ENCODE results near the gene HYAL2. TPM values are rescaled to one million over a fixed set of nuclear protein-coding genes. Genes with fewer than 3 reads are reported as not detected.
"Not testable (repeated sequence)": the region's sequence is repeated elsewhere in the genome, so short reads cannot be mapped to it uniquely, and the experiment has no call there.

Gene HYAL2
- polyA plus RNA-seq, 6 donors from 2014 or later = 0.59 to 5.9 (median 3.4) TPM; not detected in 1

- peak overlapping the region in 2 of 6 donors; percentile 37 to 59 for H3K27ac Mint-ChIP-seq
- no peaks in the 10 kb centered on the region for H3K36me3 Mint-ChIP-seq
- no peaks in the 10 kb centered on the region for H3K9me3 Mint-ChIP-seq
- peak overlapping the region in 1 of 8 donors; percentile 9 for H3K4me3 Mint-ChIP-seq
- ATAC-seq (ENCODE audit: low read depth in 2 of 2) = no peak
- no peak for DNase-seq
- no peaks in the 10 kb centered on the region for H3K27me3 Mint-ChIP-seq
- peaks cover 28 to 49% (median 35%) of the 10 kb centered on the region in 3 donors for H3K4me1 Mint-ChIP-seq
These were observed 27.8 kb downstream of the HYAL2 start for GRCh38 chr3:50294492-50295403.

GRCh38 chr3:50294089-50294488 lies 28.5 kb downstream of the HYAL2 start:
- DNase-seq (no peak), ATAC-seq (ENCODE audit: low read depth in 2 of 2) (no peak)
- no peaks in the 10 kb centered on the region for H3K27me3 Mint-ChIP-seq
- no peaks in the 10 kb centered on the region for H3K9me3 Mint-ChIP-seq
- peak overlapping the region in 2 of 8 donors; percentile 35 to 84 for H3K4me3 Mint-ChIP-seq
- no peaks in the 10 kb centered on the region for H3K36me3 Mint-ChIP-seq
- H3K4me1 Mint-ChIP-seq = peaks cover 26 to 42% (median 33%) of the 10 kb centered on the region in 3 donors
- H3K27ac Mint-ChIP-seq = peak overlapping the region in 1 of 6 donors; percentile 37

- Mint-ChIP-seq H3K36me3 (no peaks in the 10 kb centered on the region), H3K4me1 (peaks cover 21 to 37% (median 29%) of the 10 kb centered on the region in 3 donors), H3K4me3 (peak overlapping the region in 7 of 8 donors; percentile 66 to 95 (median 92)), H3K27me3 (no peaks in the 10 kb centered on the region), H3K9me3 (no peaks in the 10 kb centered on the region), H3K27ac (peak overlapping the region in 5 of 6 donors; percentile 82 to 98 (median 95))
- ATAC-seq (ENCODE audit: low read depth in 2 of 2) = no peak
- no peak for DNase-seq
These were observed 29.3 kb downstream of the HYAL2 start for GRCh38 chr3:50293079-50293801.

- Mint-ChIP-seq H3K4me3 (peak within 1 kb of the TSS; percentile 84 to 95 (median 92)), H3K9me3 (no peaks in the 10 kb centered on the region), H3K27me3 (no peaks in the 10 kb centered on the region), H3K27ac (peak within 1 kb of the TSS; percentile 82 to 98 (median 94)), H3K4me1 (peaks cover 17 to 29% (median 24%) of the 10 kb centered on the region in 3 donors), H3K36me3 (no peaks in the 10 kb centered on the region)
- ATAC-seq (ENCODE audit: low read depth in 2 of 2) = peak; percentile 98
- DNase-seq = peak; percentile 94
These were observed 30.1 kb downstream of the HYAL2 start, which contains the start of gene IFRD2 for GRCh38 chr3:50292159-50293078. Gene IFRD2 (minus strand): TSS chr3:50292429. CDS start chr3:50292274, 155 bp downstream.

- Mint-ChIP-seq H3K36me3 (no peaks in the 10 kb centered on the region), H3K9me3 (no peaks in the 10 kb centered on the region), H3K4me3 (peak overlapping the region in 4 of 8 donors; percentile 70 to 95 (median 74)), H3K27ac (peak overlapping the region in 1 of 6 donors; percentile 39), H3K4me1 (peaks cover 17 to 27% (median 24%) of the 10 kb centered on the region in 3 donors), H3K27me3 (no peaks in the 10 kb centered on the region)
- ATAC-seq (ENCODE audit: low read depth in 2 of 2) (no peak), DNase-seq (no peak)
These were observed 32.3 kb downstream of the HYAL2 start for GRCh38 chr3:50290161-50290641.

DNA sequence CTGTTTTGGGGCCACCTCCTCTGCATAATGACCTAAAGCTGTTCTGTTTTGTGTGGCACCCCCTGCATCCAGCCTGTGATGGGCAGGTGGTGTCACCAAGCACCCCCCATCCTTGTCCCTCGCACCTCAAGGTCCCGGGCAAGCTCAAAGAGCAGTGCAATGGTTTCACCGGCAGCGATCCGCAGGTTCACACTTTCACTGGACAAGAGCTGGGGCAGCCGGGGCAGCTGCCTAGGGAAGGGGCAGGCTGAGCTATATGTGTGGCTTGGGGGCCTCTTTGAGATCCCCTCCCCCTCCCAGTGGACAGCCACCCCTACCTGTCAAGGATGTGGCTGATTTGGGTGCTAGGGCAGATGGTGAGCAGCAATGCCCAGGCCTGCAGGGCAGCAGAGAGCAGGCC lies 33.4 kb downstream of the HYAL2 start:
- no peaks in the 10 kb centered on the region for H3K27me3 Mint-ChIP-seq
- DNase-seq (no peak), ATAC-seq (ENCODE audit: low read depth in 2 of 2) (no peak)
- peak overlapping the region in 3 of 8 donors; percentile 68 to 77 (median 71) for H3K4me3 Mint-ChIP-seq
- no peak overlapping the region for H3K27ac Mint-ChIP-seq
- H3K36me3 Mint-ChIP-seq = no peaks in the 10 kb centered on the region
- H3K4me1 Mint-ChIP-seq = peaks cover 17 to 27% (median 24%) of the 10 kb centered on the region in 3 donors
- no peaks in the 10 kb centered on the region for H3K9me3 Mint-ChIP-seq

- no peak for ATAC-seq (ENCODE audit: low read depth in 2 of 2)
- Mint-ChIP-seq H3K4me1 (peaks cover 17 to 27% (median 24%) of the 10 kb centered on the region in 3 donors), H3K36me3 (no peaks in the 10 kb centered on the region), H3K27ac (peak overlapping the region in 1 of 6 donors; percentile 28), H3K9me3 (no peaks in the 10 kb centered on the region), H3K27me3 (no peaks in the 10 kb centered on the region), H3K4me3 (peak overlapping the region in 1 of 8 donors; percentile 66)
- DNase-seq = no peak
These were observed 34.0 kb downstream of the HYAL2 start for GRCh38 chr3:50288387-50289007.

DNA sequence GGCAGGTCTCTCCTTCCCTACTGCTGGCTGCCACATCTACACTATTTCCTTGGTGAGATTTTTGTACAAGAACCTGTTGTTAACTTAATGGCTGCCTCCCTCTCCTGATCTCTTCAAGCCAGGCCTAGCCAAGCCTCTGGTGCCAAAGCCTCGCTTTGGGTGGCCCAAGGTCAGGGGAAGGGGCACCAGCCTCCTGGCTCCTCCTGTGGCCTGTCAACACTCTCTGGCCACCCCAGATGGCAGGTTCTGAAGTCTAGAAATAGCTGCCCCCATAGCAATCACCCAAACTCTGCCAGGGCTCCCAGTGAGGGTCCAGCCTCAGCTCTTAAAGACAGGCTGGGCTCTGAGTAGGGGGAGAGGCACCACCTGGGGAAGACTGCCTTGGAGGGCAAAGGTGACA lies 35.3 kb downstream of the HYAL2 start:
- H3K27ac Mint-ChIP-seq = peak overlapping the region in 1 of 6 donors; percentile 73
- no peak for ATAC-seq (ENCODE audit: low read depth in 2 of 2)

DNA sequence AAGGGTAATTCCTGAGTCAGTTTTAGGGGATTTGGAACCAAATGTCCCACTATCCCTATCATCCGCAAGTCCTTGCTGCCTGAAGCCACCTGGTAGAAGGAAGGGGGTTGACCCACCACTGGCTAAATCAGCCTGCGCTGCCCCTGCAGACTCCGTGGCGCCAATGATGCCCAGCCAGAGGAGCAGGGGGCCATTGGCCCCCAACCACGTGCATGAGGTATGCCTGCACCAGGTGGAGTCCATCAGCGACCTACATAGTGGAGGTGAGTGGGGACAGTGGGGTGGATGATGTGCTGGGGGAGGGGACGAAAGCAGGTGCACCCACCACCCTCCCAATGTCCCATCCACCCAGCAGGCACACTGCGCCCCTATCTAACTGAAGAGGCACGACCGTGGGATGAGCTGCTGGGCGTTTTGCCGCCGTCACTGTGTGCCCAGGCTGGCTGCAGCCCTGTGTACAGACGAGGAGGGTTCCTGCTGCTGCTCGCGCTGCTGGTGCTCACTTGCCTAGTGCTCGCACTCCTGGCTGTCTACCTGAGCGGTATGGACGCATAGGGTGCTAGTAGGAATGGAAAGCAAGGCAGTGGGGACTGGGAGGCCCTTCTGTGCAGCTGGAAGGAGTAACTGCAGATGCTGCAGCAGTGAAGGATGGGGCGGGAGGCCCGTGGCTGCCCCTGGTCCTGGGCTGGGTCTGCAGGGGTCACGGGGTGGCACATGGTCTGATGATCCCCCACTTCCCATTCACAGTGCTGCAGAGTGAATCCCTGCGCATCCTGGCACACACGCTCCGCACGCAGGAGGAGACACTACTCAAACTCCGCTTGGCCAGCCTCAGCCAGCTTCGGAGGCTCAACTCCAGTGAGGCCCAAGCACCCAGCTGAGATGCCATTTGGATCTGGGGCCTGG lies 36.0 kb downstream of the HYAL2 start:
- H3K9me3 Mint-ChIP-seq = no peaks in the 10 kb centered on the region
- peaks cover 6 to 15% (median 12%) of the 10 kb centered on the region in 3 donors for H3K4me1 Mint-ChIP-seq
- H3K27ac Mint-ChIP-seq = no peak overlapping the region
- ATAC-seq (ENCODE audit: low read depth in 2 of 2) (no peak), DNase-seq (no peak)
- no peaks in the 10 kb centered on the region for H3K27me3 Mint-ChIP-seq
- H3K4me3 Mint-ChIP-seq = no peak overlapping the region
- no peaks in the 10 kb centered on the region for H3K36me3 Mint-ChIP-seq

More for the DNA sequence above, 35.3 kb downstream of the HYAL2 start:
- Mint-ChIP-seq H3K4me3 (no peak overlapping the region), H3K4me1 (peaks cover 8 to 16% (median 15%) of the 10 kb centered on the region in 3 donors), H3K36me3 (no peaks in the 10 kb centered on the region), H3K27me3 (no peaks in the 10 kb centered on the region), H3K9me3 (no peaks in the 10 kb centered on the region)
- DNase-seq = no peak

GRCh38 chr3:50284121-50284520 lies 38.4 kb downstream of the HYAL2 start:
- not testable (repeated sequence) for H3K36me3 Mint-ChIP-seq; H3K27ac Mint-ChIP-seq; H3K4me1 Mint-ChIP-seq; DNase-seq; H3K9me3 Mint-ChIP-seq; H3K27me3 Mint-ChIP-seq; ATAC-seq (ENCODE audit: low read depth in 2 of 2)
- peak overlapping the region in 1 of 8 donors; percentile 18 for H3K4me3 Mint-ChIP-seq

DNA sequence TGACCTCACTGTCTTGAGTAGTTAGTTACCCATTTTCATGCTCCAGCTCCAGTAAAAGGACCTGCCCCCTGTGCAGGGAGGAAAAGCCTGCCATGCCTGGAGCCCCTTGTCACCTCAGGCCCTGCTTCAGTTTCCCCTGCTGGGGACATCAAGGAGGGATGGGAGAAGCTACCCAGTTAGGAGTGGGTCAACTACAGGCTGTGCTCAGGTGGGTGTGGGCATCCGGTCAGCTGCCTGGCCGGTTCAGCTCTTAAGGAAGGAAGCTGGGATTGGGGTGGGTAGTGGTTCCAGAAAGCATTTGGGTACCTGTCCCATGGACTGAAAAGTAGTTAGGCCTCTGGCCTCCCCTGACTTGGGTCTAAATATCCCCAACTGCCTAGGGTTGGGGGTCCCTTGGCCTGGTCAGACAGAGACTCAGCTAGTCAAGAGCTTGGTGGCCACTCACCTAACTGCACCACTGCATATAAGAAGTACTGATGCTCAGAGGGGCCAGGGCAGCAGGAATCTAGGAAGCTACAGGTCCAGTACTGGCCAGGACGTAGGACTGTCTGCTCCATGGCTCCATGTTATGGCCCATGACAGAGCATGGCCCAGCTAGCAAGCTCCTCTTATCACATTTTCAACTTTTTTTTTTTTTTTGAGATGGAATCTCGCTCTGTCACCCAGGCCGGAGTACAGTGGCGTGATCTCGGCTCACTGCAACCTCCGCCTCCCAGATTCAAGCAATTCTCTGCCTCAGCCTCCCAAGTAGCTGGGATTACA lies 43.1 kb downstream of the HYAL2 start:
- no peak overlapping the region for H3K27ac Mint-ChIP-seq
- H3K4me3 Mint-ChIP-seq = no peak overlapping the region
- ATAC-seq (ENCODE audit: low read depth in 2 of 2) = no peak
- no peaks in the 10 kb centered on the region for H3K36me3 Mint-ChIP-seq
- no peaks in the 10 kb centered on the region for H3K9me3 Mint-ChIP-seq
- DNase-seq = no peak
- H3K27me3 Mint-ChIP-seq = peaks cover 25 to 34% (median 27%) of the 10 kb centered on the region in 3 donors
- peaks cover 11 to 15% (median 14%) of the 10 kb centered on the region in 3 donors for H3K4me1 Mint-ChIP-seq
